Amygdala (tissue), 56 donors: ENCODE results near the gene POLDIP3.

Experiments used
- DNase-seq, 56 donors: peaks; one replicate each; lab custom pipeline; 2025; lab: John Stamatoyannopoulos, UW

Gene POLDIP3

DNA sequence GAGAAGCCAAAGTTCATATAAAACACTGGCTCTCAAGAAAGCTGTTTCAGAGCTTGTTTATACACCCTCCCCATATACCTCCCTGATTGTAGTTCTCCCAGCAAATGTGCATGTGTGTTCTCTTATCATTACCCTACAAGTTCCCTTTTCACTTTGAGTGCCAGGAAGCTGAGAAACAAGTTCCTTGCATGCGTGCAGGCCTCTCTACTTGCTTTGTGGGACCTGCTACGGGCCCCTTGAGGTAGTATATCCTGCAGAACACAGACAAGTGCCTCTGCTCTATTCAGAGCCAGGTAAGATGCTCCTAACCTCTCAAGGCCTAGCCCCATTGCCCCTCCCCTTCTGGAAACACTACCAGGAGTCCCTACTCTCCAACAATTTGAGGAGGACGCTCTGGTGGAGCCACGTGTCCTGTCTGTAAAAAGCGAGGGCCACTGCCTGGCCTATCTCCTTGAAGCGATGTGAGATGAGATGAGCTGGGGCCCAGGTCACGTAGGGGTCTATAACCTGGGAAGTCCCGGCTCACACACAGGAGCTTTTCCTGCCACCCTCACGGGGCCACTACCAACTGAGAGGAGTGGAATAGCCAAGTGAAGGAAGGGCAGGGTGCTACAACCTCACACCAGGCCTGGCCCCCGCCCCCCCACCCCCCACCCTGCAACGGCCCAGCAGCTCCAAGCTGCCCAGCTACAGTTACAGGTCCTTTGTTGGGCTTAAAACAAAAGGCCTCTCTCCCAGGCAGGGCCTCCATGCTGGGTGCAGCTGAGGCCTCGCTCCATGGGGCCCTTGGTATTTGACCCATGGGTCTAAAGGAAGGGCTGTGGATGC lies 28.3 kb upstream of the POLDIP3 start:
- no peak for DNase-seq

- DNase-seq = no peak
These were observed 27.2 kb upstream of the POLDIP3 start for GRCh38 chr22:42641801-42642413.

DNA sequence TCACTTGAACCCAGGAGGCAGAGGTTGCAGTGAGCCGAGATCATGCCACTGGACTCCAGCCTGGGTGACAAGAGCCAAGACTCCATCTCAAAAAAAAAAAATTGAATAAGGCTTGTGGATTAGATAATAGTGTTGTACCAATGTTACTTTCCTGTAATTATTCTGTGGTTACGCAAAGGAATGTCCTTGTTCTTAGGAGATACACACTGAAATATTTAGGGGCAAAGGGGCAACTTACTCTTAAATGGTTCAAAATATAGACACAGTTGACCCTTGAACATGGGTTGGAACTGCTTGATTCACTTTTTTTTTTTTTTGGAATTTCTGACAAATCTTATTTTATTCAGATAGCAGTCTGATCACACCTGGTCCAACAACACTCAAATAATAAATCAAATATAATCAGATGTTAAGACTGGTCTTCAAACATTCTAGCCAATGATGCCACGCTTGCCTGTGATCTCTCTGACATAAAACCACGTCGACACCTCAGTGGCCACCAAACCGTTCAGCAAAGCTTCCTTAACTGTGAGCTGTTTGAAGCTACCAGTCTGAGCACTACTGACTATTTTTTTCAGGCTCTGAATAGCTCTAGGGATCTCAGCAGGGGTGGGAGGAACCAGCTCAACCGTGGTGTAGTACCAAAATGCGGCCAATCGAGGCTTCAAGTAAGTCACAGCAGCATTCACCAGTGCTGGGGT lies 25.0 kb upstream of the POLDIP3 start:
- DNase-seq = no peak

DNA sequence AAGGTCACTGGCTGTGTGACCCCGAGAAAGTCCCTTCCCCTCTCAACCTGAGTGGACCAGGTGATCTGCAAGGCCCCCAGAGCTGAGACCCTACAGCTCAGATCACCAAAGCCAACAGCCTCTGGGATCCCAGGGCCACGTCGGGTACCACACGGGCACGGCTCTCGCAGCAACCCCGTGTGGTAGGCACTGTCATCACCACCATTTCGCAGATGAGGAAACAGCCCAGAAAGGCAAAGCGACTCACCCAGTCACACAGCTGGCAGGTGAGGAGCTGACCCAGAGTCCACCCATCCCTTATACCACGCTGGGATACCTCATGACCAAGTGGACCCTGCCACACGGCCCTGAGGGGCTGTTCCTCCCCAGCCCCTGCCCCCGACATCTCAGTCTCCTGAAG lies 22.9 kb upstream of the POLDIP3 start:
- DNase-seq = no peak

- DNase-seq = no peak
These were observed 21.8 kb upstream of the POLDIP3 start for GRCh38 chr22:42636506-42636905.

DNA sequence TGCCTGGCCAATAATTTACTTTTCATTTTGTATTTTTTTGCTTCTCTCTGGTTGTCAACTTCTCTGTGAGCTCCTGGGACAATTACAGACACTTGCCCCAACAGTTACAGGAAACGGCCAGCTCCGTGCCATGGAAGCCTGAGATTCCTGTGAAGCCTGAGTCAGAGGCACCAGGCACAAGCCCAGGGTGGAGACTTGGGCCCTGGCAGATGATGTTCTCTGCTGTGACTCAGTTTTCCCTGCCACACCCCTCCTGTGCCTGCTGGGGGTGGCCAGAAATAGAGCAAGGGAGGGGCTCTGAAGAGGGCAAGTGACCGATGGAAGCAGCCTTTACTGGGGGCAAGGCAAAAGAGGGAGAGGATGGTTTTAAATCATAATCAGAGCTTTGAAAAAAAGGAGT lies 20.8 kb upstream of the POLDIP3 start:
- DNase-seq = no peak

GRCh38 chr22:42633013-42633412 lies 18.3 kb upstream of the POLDIP3 start:
- no peak for DNase-seq

DNA sequence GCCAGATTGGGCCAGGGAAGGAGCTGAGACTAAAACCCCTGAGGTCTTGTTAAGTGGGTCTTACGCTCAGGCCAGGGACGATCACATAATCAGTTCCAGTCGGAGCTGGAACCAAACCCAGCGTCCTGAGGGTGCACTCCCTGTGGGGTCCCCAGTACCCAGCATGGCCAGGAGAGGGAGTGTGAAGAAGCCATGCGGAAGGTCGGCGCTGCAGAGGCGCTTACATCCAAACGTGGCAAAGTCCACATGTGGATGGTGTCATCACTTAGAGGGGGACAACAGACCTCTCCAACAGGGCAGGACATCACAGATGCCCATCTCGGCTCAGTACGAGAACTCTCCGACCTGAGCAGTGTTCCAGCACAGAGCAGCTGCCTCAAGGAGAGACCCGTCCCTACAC lies 17.4 kb upstream of the POLDIP3 start:
- DNase-seq = no peak

GRCh38 chr22:42630901-42631602 lies 16.4 kb upstream of the POLDIP3 start:
- DNase-seq = no peak

DNA sequence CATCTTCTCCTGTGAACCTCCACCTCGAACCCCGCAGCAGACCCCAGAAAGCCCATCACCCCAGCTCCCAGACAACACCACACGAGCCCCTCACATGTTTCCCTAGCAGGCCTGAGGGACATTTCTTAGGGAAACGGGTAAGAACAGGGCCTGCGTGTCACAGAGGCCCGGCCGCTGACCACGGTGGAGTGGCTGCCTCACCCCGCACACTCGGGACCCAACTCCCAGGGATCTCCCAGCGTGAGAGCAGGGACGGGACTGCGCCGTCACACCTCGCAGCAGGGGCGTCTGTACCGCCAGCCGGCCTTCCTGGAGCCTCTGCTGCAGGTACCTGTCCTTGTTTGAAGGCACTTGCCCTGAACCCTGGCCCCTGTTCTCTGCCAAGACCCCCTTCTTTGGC lies 15.5 kb upstream of the POLDIP3 start:
- DNase-seq = no peak

GRCh38 chr22:42627981-42628380 lies 13.3 kb upstream of the POLDIP3 start:
- no peak for DNase-seq

DNA sequence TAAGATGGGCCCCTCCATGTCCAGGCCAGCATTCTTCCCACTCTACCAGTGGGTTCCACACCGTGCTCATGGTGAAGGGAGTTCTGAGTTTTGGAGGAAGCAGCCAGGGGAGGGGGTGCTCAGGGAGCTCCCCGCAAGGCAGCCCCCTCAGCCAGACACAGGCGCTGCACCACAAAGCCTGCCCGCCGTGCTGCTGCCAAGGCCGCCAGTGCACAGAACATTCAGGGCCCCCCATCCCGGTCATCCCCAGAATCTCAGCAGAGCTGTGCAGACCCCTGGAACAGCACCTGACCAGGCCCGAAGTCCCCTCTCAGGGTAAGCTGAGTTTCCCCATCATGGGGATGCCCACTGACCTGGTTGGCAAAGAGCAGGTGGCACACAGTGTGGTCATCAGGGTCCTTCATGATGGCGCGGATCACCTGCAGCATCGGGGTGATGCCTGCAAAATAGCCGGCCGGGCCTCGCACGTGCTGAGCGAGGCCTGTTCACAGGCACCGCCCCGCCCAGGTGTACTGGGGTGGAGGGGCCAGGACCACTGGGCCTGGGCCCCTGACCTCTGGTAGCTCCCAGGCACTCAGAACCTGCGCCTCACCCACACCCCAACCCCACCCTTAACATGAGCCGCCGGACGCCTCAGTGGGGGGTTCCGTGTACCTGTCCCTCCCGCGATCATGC lies 12.4 kb upstream of the POLDIP3 start:
- DNase-seq = no peak

GRCh38 chr22:42626431-42626830 lies 11.7 kb upstream of the POLDIP3 start:
- no peak for DNase-seq

DNA sequence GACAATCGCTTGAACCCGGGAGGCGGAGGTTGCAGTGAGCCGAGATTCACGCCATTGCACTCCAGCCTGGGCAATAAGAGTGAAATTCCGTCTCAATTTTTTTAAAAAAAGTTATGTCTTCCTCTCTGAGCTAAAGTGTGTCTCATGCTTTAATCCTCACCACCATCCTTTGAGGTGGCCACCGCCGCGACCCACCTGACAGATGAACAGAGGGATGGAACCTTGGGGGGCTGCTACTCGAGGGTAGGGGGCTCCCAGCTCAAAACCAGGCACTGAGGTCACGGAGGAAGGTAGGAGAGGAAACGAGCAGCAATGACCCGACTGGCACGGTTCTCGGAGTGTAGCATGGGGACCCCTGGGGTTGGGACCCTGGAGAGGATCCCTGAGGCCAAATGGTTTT lies 10.7 kb upstream of the POLDIP3 start:
- DNase-seq = no peak

- no peak for DNase-seq
These were observed 9.9 kb upstream of the POLDIP3 start for GRCh38 chr22:42624551-42625106.

GRCh38 chr22:42623756-42624441 lies 9.2 kb upstream of the POLDIP3 start:
- no peak for DNase-seq

DNA sequence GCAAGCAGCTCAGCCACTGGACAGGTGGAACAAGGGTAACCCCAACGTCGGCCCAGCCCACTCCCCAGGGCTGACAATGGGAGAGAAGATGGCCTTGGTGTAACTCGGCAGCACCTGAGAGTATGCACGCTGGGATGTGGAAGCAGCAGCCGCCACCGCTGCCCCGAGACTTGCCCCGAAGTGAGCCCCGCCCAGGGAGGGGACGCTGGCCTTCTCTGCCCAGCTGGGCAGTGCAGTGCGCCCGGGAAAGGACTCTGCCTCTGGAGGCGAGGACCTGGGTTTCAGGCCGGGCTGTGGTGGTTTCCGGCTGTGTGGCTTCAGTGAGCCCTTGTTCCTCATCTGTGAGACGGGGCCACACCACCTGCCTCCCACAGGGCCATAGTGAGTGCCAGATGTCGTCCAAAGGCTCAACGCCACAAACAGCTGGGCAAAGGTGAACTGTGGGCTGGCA lies 8.6 kb upstream of the POLDIP3 start:
- no peak for DNase-seq

- no peak for DNase-seq
These were observed 7.5 kb upstream of the POLDIP3 start for GRCh38 chr22:42622061-42622710.

GRCh38 chr22:42621505-42622002 lies 6.9 kb upstream of the POLDIP3 start:
- DNase-seq = peak in 17 of 56 donors; percentile 4 to 49 (median 21)
